RWPE2 (cell line): ENCODE measurements around the gene ATF6B.

Experiments used
- ATAC-seq: fragments of 200-7000 bp; cut with Tn5 transposase; 3 replicates; pipeline ENCODE4 v1.9.1; 2021; ENCODE audit warnings: low read depth
- DNase-seq: peaks from one replicate; pipeline ENCODE4 v3.0.0-alpha.2; 2020; ENCODE audit warnings: low spot score
- H3K27ac ChIP-seq: fragments of 450-650 bp; 2 replicates; pipeline ENCODE4 v1.5.1; 2017; ENCODE audit warnings: mild to moderate bottlenecking; ENCODE audit not compliant: poor library complexity, severe bottlenecking
- H3K27me3 ChIP-seq: fragments of 250-450 bp; sonication (Bioruptor Pico); 2 replicates; pipeline ENCODE4 v1.5.1; 2021; ENCODE audit warnings: mild to moderate bottlenecking, moderate library complexity; ENCODE audit not compliant: insufficient read depth, poor library complexity, severe bottlenecking
- H3K36me3 ChIP-seq: fragments of 250-450 bp; sonication (Bioruptor Pico); 2 replicates; pipeline ENCODE4 v1.5.1; 2020; ENCODE audit warnings: low read depth, mild to moderate bottlenecking, moderate library complexity
- H3K4me1 ChIP-seq: fragments of 250-450 bp; sonication (Bioruptor Pico); 2 replicates; pipeline ENCODE4 v1.5.1; 2021; ENCODE audit warnings: mild to moderate bottlenecking, moderate library complexity; ENCODE audit not compliant: insufficient read depth, poor library complexity, severe bottlenecking
- H3K4me3 ChIP-seq: fragments of 250-450 bp; sonication (Bioruptor Pico); 2 replicates; pipeline ENCODE4 v1.5.1; 2021; ENCODE audit warnings: mild to moderate bottlenecking, moderate library complexity; ENCODE audit not compliant: severe bottlenecking
- H3K9me3 ChIP-seq: fragments of 250-450 bp; sonication (Bioruptor Pico); 2 replicates; pipeline ENCODE4 v1.5.1; 2021; ENCODE audit warnings: mild to moderate bottlenecking, moderate library complexity; ENCODE audit not compliant: severe bottlenecking
- TF ChIP-seq, protein P1 (sequence below): fragments of 450-650 bp; IDR thresholded peaks from one replicate; pipeline ENCODE4 v1.5.1; 2017; ENCODE audit warnings: mild to moderate bottlenecking, moderate library complexity; ENCODE audit not compliant: poor library complexity, severe bottlenecking

The ATF6B gene

GRCh38 chr6:32127717-32128592 lies at the start of gene ATF6B:
Gene ATF6B (minus strand): TSS chr6:32128246. CDS start chr6:32128207, 39 bp downstream.
- H3K9me3 ChIP-seq = no peaks in the 10 kb centered on the region
- TF ChIP-seq, protein P1, sequence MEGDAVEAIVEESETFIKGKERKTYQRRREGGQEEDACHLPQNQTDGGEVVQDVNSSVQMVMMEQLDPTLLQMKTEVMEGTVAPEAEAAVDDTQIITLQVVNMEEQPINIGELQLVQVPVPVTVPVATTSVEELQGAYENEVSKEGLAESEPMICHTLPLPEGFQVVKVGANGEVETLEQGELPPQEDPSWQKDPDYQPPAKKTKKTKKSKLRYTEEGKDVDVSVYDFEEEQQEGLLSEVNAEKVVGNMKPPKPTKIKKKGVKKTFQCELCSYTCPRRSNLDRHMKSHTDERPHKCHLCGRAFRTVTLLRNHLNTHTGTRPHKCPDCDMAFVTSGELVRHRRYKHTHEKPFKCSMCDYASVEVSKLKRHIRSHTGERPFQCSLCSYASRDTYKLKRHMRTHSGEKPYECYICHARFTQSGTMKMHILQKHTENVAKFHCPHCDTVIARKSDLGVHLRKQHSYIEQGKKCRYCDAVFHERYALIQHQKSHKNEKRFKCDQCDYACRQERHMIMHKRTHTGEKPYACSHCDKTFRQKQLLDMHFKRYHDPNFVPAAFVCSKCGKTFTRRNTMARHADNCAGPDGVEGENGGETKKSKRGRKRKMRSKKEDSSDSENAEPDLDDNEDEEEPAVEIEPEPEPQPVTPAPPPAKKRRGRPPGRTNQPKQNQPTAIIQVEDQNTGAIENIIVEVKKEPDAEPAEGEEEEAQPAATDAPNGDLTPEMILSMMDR = no peak
- DNase-seq (peak; percentile 99), ATAC-seq (peak; percentile 95)
- H3K27ac ChIP-seq = peak within 1 kb of the TSS; percentile 30
- no peaks in the 10 kb centered on the region for H3K27me3 ChIP-seq
- no peaks in the 10 kb centered on the region for H3K4me1 ChIP-seq
- H3K4me3 ChIP-seq = peak within 1 kb of the TSS; percentile 78
- peaks cover 29% of the 10 kb centered on the region for H3K36me3 ChIP-seq

GRCh38 chr6:32177183-32177787 lies 49.2 kb upstream of the ATF6B start:
- H3K9me3 ChIP-seq = no peaks in the 10 kb centered on the region
- TF ChIP-seq, protein P1 = no peak
- peaks cover 9% of the 10 kb centered on the region; the same call in 1 of the 2 replicates for H3K36me3 ChIP-seq
- H3K27ac ChIP-seq = peak overlapping the region; percentile 89
- ATAC-seq (peak; percentile 6), DNase-seq (no peak)
- peaks cover 4% of the 10 kb centered on the region for H3K4me1 ChIP-seq
- peak overlapping the region; percentile 45 for H3K4me3 ChIP-seq
- H3K27me3 ChIP-seq = no peaks in the 10 kb centered on the region

GRCh38 chr6:32176476-32177182 lies 48.6 kb upstream of the ATF6B start:
- H3K27ac ChIP-seq = peak overlapping the region; percentile 89
- ATAC-seq (peak; percentile 6; the same call in 1 of the 3 replicates), DNase-seq (no peak)
- H3K4me3 ChIP-seq = peak overlapping the region; percentile 45
- TF ChIP-seq, protein P1 = no peak
- peaks cover 4% of the 10 kb centered on the region for H3K4me1 ChIP-seq
- H3K27me3 ChIP-seq = no peaks in the 10 kb centered on the region
- no peaks in the 10 kb centered on the region for H3K9me3 ChIP-seq
- H3K36me3 ChIP-seq = peaks cover 9% of the 10 kb centered on the region

GRCh38 chr6:32175711-32176475 lies 47.8 kb upstream of the ATF6B start, which contains the start of gene AGPAT1:
Gene AGPAT1 (minus strand): TSS chr6:32176084. CDS start chr6:32171496, 4,588 bp downstream.
- Histone ChIP-seq H3K9me3 (no peaks in the 10 kb centered on the region), H3K4me3 (peak within 1 kb of the TSS; percentile 45), H3K36me3 (peaks cover 7% of the 10 kb centered on the region), H3K27me3 (no peaks in the 10 kb centered on the region), H3K27ac (peak within 1 kb of the TSS; percentile 89), H3K4me1 (peaks cover 4% of the 10 kb centered on the region)
- DNase-seq (peak; percentile 93), ATAC-seq (peak; percentile 68)
- TF ChIP-seq, protein P1 = no peak
